ENCODE results near the gene FAP. TPM values are rescaled to one million over a fixed set of nuclear protein-coding genes. Genes with fewer than 3 reads are reported as not detected.

FAP gene
- total and polyA plus RNA-seq, 7 experiments from 2014 or later, result not detected

DNA sequence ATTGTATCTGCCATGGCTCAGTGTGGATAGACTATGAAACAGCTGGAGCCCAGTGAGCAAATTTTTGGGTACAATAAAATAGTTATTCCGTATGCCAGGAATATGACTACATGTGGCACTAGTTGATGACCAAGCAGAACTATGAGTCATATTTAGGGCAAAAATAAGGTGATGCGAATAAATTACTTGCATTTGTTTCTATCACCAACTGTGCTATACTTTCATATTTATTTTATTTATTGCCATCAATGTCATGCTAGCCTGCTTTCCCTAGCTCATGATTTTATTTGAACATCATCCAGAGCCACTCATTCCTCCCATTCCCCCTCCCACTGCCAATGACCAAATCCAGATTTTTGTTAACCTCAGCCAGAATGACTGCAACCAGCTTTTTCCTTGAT lies 13.3 kb upstream of the FAP start:
- no peak overlapping the region for H3K27ac Mint-ChIP-seq
- no peak for ATAC-seq

DNA sequence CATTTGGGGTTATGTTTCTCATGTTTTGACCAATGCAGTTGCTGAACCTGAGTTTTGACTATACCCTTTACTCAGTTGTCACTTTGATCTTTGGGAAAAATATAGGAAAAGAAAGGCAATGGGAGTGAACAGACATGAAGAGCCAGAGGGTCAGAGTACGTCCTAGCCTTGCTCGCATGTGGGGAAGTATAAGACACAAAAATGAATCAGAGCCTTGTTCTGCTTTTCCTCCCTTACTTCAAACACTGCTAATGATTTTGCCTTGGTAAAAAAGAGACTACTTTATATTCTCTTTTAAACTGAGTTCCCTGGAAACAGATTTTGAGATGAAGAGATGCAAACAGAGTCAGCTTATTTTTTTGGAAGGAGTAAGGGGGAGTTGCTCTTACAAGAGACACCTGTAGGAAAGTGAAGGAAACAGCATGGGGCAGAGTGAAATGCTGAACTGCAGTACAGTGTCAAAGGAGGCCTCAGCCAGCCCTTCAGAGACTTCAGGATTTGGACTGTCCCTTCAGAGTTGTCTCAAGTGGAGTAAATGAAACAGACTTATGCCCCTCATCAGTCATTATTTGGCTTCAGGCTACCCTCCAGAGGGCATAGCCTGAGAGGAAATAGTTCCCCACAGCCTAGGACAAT lies 11.1 kb upstream of the FAP start:
- H3K36me3 ChIP-seq (ENCODE audit: control insufficient read depth in 2 of 3, insufficient read depth in 3 of 3, low read length in 3 of 3), result no peaks in the 10 kb centered on the region
- H3K27ac Mint-ChIP-seq, result no peak overlapping the region
- no peaks in the 10 kb centered on the region for H3K27me3 ChIP-seq (ENCODE audit: control insufficient read depth in 2 of 2, insufficient read depth in 2 of 2, low read length in 2 of 2)
- ChIA-PET CTCF (no interaction called here), POLR2A (interaction anchor here (1.1 kb wide), 1 partner anchor 11 kb away, joined by 3 read pairs; no protein-coding TSS in a partner anchor)
- no peak overlapping the region for H3K4me3 ChIP-seq (ENCODE audit: low read length)
- H3K9me3 Mint-ChIP-seq, result peaks cover 0 to 5% (median 0%) of the 10 kb centered on the region in 11 donors
- intact Hi-C loops (cut with micrococcal nuclease), result no loop called here
- no peaks in the 10 kb centered on the region for H3K4me1 Mint-ChIP-seq
- no peak overlapping the region for H3K27ac ChIP-seq (ENCODE audit: low read depth, low read length)
- ATAC-seq (no peak), DNase-seq (no peak)
- H3K36me3 Mint-ChIP-seq, result peaks cover 0 to 4% (median 0%) of the 10 kb centered on the region in 5 donors
- H3K9me3 ChIP-seq (ENCODE audit: control insufficient read depth in 2 of 3, low read length in 3 of 3), result no peaks in the 10 kb centered on the region
- H3K4me1 ChIP-seq (ENCODE audit: control insufficient read depth in 2 of 2, insufficient read depth in 2 of 2, low read length in 2 of 2), result no peaks in the 10 kb centered on the region
- H3K4me3 Mint-ChIP-seq, result no peak overlapping the region
- peaks cover 0 to 26% (median 12%) of the 10 kb centered on the region in 5 donors for H3K27me3 Mint-ChIP-seq

More for the DNA sequence above, 13.3 kb upstream of the FAP start:
- no peak overlapping the region for H3K27ac ChIP-seq (ENCODE audit: low read depth, low read length)
- CTCF ChIA-PET, result interaction anchor here (0.6 kb wide), 1 partner anchor 844 kb away, joined by 3 read pairs; no protein-coding TSS in a partner anchor
- peaks cover 0 to 17% (median 7%) of the 10 kb centered on the region in 5 donors for H3K27me3 Mint-ChIP-seq
- no peaks in the 10 kb centered on the region for H3K9me3 ChIP-seq (ENCODE audit: control insufficient read depth in 2 of 3, low read length in 3 of 3)
- H3K4me3 Mint-ChIP-seq, result no peak overlapping the region
- H3K4me1 Mint-ChIP-seq, result peaks cover 6 to 8% (median 7%) of the 10 kb centered on the region in 7 donors
- H3K36me3 Mint-ChIP-seq, result no peaks in the 10 kb centered on the region
- no peak for DNase-seq
- peaks cover 0 to 5% of the 10 kb centered on the region in 2 donors for H3K4me1 ChIP-seq (ENCODE audit: control insufficient read depth in 2 of 2, insufficient read depth in 2 of 2, low read length in 2 of 2)
- H3K27me3 ChIP-seq (ENCODE audit: control insufficient read depth in 2 of 2, insufficient read depth in 2 of 2, low read length in 2 of 2), result no peaks in the 10 kb centered on the region
- H3K4me3 ChIP-seq (ENCODE audit: low read length), result no peak overlapping the region
- POLR2A ChIA-PET, result no interaction called here
- intact Hi-C loops (cut with micrococcal nuclease), result no loop called here
- no peaks in the 10 kb centered on the region for H3K9me3 Mint-ChIP-seq
- H3K36me3 ChIP-seq (ENCODE audit: control insufficient read depth in 2 of 3, insufficient read depth in 3 of 3, low read length in 3 of 3), result no peaks in the 10 kb centered on the region

DNA sequence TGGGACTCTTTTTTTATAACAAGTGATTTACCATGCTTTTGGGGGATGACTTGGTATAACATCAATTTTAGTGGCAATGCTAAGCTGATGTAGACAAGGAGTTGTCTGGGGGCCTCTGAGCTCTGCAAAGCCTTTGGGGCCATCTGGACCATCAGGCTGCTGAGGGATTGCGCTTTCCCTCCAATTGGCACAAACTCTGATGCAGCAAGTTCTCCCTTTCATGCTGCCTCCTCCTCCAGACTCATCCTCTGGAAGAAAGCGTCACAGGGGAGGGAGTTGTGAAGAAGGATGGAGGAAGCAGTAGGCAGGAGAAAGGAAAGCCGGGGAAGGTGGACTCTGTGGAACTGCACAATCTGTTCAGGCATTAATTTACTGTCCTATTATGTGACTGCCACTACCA lies 10.2 kb upstream of the FAP start:
- H3K4me1 Mint-ChIP-seq, result no peaks in the 10 kb centered on the region
- no peak overlapping the region for H3K27ac Mint-ChIP-seq
- H3K27me3 ChIP-seq (ENCODE audit: control insufficient read depth in 2 of 2, insufficient read depth in 2 of 2, low read length in 2 of 2), result no peaks in the 10 kb centered on the region
- H3K9me3 Mint-ChIP-seq, result peaks cover 0 to 5% (median 0%) of the 10 kb centered on the region in 11 donors
- H3K36me3 Mint-ChIP-seq, result peaks cover 0 to 4% (median 0%) of the 10 kb centered on the region in 5 donors
- intact Hi-C loops (cut with micrococcal nuclease), result no loop called here
- ChIA-PET POLR2A (no interaction called here), CTCF (no interaction called here)
- ATAC-seq, result no peak
- no peaks in the 10 kb centered on the region for H3K4me1 ChIP-seq (ENCODE audit: control insufficient read depth in 2 of 2, insufficient read depth in 2 of 2, low read length in 2 of 2)
- H3K27ac ChIP-seq (ENCODE audit: low read depth, low read length), result no peak overlapping the region
- DNase-seq, result no peak
- H3K9me3 ChIP-seq (ENCODE audit: control insufficient read depth in 2 of 3, low read length in 3 of 3), result no peaks in the 10 kb centered on the region
- no peaks in the 10 kb centered on the region for H3K36me3 ChIP-seq (ENCODE audit: control insufficient read depth in 2 of 3, insufficient read depth in 3 of 3, low read length in 3 of 3)
- H3K27me3 Mint-ChIP-seq, result peaks cover 0 to 28% (median 12%) of the 10 kb centered on the region in 5 donors
- H3K4me3 ChIP-seq (ENCODE audit: low read length), result no peak overlapping the region
- H3K4me3 Mint-ChIP-seq, result no peak overlapping the region

DNA sequence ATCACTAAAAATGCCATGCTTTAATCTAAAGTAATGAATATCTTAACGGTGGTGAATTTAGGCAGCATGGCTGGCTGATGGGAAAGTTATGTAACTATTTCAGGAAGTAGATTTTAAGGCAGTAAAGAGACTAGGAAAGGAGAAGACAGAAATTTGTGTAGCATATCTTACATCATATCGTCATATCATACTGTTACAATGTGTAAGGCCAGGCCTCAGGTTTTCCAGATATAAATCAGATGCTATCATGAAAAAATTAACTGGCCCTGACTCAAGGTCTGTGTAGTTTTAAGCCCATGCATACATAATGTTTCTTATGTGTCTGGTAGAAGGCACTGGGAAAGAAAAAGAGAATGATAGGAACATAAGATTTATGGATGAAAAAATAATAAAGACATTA lies 8.9 kb upstream of the FAP start:
- H3K36me3 Mint-ChIP-seq, result peaks cover 0 to 4% (median 0%) of the 10 kb centered on the region in 5 donors
- Histone ChIP-seq H3K4me1 (ENCODE audit: control insufficient read depth in 2 of 2, insufficient read depth in 2 of 2, low read length in 2 of 2) (no peaks in the 10 kb centered on the region), H3K27ac (ENCODE audit: low read depth, low read length) (no peak overlapping the region), H3K36me3 (ENCODE audit: control insufficient read depth in 2 of 3, insufficient read depth in 3 of 3, low read length in 3 of 3) (no peaks in the 10 kb centered on the region), H3K9me3 (ENCODE audit: control insufficient read depth in 2 of 3, low read length in 3 of 3) (no peaks in the 10 kb centered on the region), H3K4me3 (ENCODE audit: low read length) (no peak overlapping the region), H3K27me3 (ENCODE audit: control insufficient read depth in 2 of 2, insufficient read depth in 2 of 2, low read length in 2 of 2) (no peaks in the 10 kb centered on the region)
- ATAC-seq (no peak), DNase-seq (no peak)
- no peak overlapping the region for H3K4me3 Mint-ChIP-seq
- no peak overlapping the region for H3K27ac Mint-ChIP-seq
- H3K27me3 Mint-ChIP-seq, result peaks cover 0 to 31% (median 15%) of the 10 kb centered on the region in 5 donors
- ChIA-PET CTCF (no interaction called here), POLR2A (no interaction called here)
- H3K4me1 Mint-ChIP-seq, result no peaks in the 10 kb centered on the region
- intact Hi-C loops (cut with micrococcal nuclease), result no loop called here
- peaks cover 0 to 5% (median 0%) of the 10 kb centered on the region in 11 donors for H3K9me3 Mint-ChIP-seq

DNA sequence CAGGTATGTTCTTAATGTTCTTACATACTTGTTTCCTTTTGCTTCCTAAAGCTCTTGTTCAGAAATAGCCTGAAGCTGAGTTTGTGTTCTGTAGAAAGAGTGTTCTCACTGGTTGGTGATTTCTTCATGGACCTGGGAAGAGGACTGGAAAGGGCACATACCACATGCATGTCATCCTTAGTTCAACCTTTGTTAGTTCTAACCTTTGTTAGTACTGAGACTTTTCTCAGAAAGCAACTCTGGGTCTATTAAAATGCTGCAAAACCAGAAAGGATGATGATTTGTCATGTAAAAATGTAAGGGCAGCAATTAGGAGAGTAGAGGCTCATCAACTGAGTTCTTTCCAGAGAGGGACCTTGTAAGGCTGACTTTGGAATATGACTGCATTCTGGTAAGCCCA lies 2.5 kb upstream of the FAP start:
- Histone ChIP-seq H3K4me1 (ENCODE audit: control insufficient read depth in 2 of 2, insufficient read depth in 2 of 2, low read length in 2 of 2) (no peaks in the 10 kb centered on the region), H3K4me3 (ENCODE audit: low read length) (no peak overlapping the region), H3K36me3 (ENCODE audit: control insufficient read depth in 2 of 3, insufficient read depth in 3 of 3, low read length in 3 of 3) (no peaks in the 10 kb centered on the region), H3K27me3 (ENCODE audit: control insufficient read depth in 2 of 2, insufficient read depth in 2 of 2, low read length in 2 of 2) (no peaks in the 10 kb centered on the region), H3K27ac (ENCODE audit: low read depth, low read length) (no peak overlapping the region), H3K9me3 (ENCODE audit: control insufficient read depth in 2 of 3, low read length in 3 of 3) (no peaks in the 10 kb centered on the region)
- H3K27ac Mint-ChIP-seq, result no peak overlapping the region
- POLR2A ChIA-PET, result no interaction called here
- H3K36me3 Mint-ChIP-seq, result peaks cover 0 to 4% (median 0%) of the 10 kb centered on the region in 5 donors
- ATAC-seq (no peak), DNase-seq (no peak)
- H3K4me3 Mint-ChIP-seq, result no peak overlapping the region
- H3K27me3 Mint-ChIP-seq, result peaks cover 16 to 54% (median 20%) of the 10 kb centered on the region in 5 donors
- no peaks in the 10 kb centered on the region for H3K4me1 Mint-ChIP-seq
- peaks cover 0 to 5% (median 0%) of the 10 kb centered on the region in 11 donors for H3K9me3 Mint-ChIP-seq
- CTCF ChIA-PET, result no interaction called here
- intact Hi-C loops (cut with micrococcal nuclease), result no loop called here

DNA sequence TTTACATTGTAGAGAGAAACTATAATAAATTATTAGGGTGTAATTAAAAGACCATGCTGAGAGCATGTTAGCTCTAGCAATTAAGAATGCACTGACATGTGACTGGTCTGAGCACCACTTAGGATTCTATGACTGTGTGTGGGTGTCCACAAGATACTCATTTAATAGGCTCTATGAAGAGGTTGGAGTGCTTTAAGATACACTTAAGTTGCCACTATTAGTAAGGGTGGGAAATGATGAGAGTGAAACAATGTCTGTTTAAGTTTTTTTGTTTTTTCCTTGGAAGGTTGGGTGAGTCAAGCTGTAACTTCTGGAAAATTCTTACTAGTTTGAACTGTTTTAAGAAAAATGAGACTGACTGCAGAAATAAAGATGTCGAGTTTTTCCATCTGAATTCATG lies 1.8 kb upstream of the FAP start:
- H3K36me3 ChIP-seq (ENCODE audit: control insufficient read depth in 2 of 3, insufficient read depth in 3 of 3, low read length in 3 of 3), result no peaks in the 10 kb centered on the region
- H3K4me3 Mint-ChIP-seq, result no peak overlapping the region
- no peaks in the 10 kb centered on the region for H3K4me1 Mint-ChIP-seq
- ATAC-seq (no peak), DNase-seq (no peak)
- no peak overlapping the region for H3K27ac Mint-ChIP-seq
- no peak overlapping the region for H3K4me3 ChIP-seq (ENCODE audit: low read length)
- intact Hi-C loops (cut with micrococcal nuclease), result no loop called here
- H3K36me3 Mint-ChIP-seq, result no peaks in the 10 kb centered on the region
- H3K27ac ChIP-seq (ENCODE audit: low read depth, low read length), result no peak overlapping the region
- H3K9me3 Mint-ChIP-seq, result peaks cover 0 to 2% (median 0%) of the 10 kb centered on the region in 11 donors
- H3K4me1 ChIP-seq (ENCODE audit: control insufficient read depth in 2 of 2, insufficient read depth in 2 of 2, low read length in 2 of 2), result no peaks in the 10 kb centered on the region
- ChIA-PET POLR2A (no interaction called here), CTCF (no interaction called here)
- peaks cover 20 to 56% (median 24%) of the 10 kb centered on the region in 5 donors for H3K27me3 Mint-ChIP-seq
- H3K9me3 ChIP-seq (ENCODE audit: control insufficient read depth in 2 of 3, low read length in 3 of 3), result no peaks in the 10 kb centered on the region
- no peaks in the 10 kb centered on the region for H3K27me3 ChIP-seq (ENCODE audit: control insufficient read depth in 2 of 2, insufficient read depth in 2 of 2, low read length in 2 of 2)

DNA sequence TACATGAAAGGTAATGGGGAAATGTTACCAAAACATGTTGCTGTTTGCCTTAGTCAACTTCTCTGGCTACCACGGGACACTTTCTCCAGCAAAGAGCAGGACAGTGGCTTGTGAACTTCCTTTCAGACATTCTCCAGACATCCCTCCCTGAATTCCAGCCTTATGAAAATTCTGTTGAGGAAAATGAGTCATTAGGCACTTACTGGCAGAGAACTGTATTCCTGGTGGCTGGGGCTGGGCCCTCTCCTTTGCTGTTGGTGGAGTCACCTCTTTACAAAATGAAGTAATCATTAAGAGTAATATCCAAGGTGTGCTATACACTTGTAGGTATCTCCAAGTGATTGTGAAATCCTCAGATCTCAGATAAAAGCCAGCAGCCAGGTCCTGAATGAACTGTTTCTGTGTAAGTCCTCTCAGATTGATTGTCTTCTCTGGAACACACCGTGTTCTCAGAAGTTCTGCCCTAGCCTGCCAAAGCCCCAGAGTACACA lies 1.3 kb upstream of the FAP start:
- POLR2A ChIA-PET, result no interaction called here
- DNase-seq, result no peak
- no peak overlapping the region for H3K27ac Mint-ChIP-seq
- H3K4me1 Mint-ChIP-seq, result peaks cover 0 to 2% (median 0%) of the 10 kb centered on the region in 7 donors
- H3K4me3 Mint-ChIP-seq, result no peak overlapping the region
- no peaks in the 10 kb centered on the region for H3K36me3 ChIP-seq (ENCODE audit: control insufficient read depth in 2 of 3, insufficient read depth in 3 of 3, low read length in 3 of 3)
- CTCF ChIA-PET, result no interaction called here
- H3K9me3 ChIP-seq (ENCODE audit: control insufficient read depth in 2 of 3, low read length in 3 of 3), result no peaks in the 10 kb centered on the region
- H3K27me3 Mint-ChIP-seq, result peaks cover 23 to 57% (median 24%) of the 10 kb centered on the region in 5 donors
- H3K4me3 ChIP-seq (ENCODE audit: low read length), result no peak overlapping the region
- H3K27me3 ChIP-seq (ENCODE audit: control insufficient read depth in 2 of 2, insufficient read depth in 2 of 2, low read length in 2 of 2), result no peaks in the 10 kb centered on the region
- no peak for ATAC-seq
- H3K4me1 ChIP-seq (ENCODE audit: control insufficient read depth in 2 of 2, insufficient read depth in 2 of 2, low read length in 2 of 2), result no peaks in the 10 kb centered on the region
- peaks cover 0 to 2% (median 0%) of the 10 kb centered on the region in 11 donors for H3K9me3 Mint-ChIP-seq
- no peak overlapping the region for H3K27ac ChIP-seq (ENCODE audit: low read depth, low read length)
- no peaks in the 10 kb centered on the region for H3K36me3 Mint-ChIP-seq
- intact Hi-C loops (cut with micrococcal nuclease), result no loop called here

Measured in naive thymus-derived CD4-positive, alpha-beta T cell (primary cell).